Mammary epithelial cell (primary cell): Measurements from ENCODE around the gene ABCA9.

ENCODE experiments used
- CTCF ChIP-seq, 2 donors: IDR thresholded peaks in 1 of 2; conservative IDR thresholded peaks in 1 of 2; 2 replicates each; pipeline ENCODE4 v1.5.1; 2011 to 2012; ENCODE audit warnings: inconsistent platforms in 2 of 2, low read length in 2 of 2, mild to moderate bottlenecking in 2 of 2, control low read depth in 1 of 2, low read depth in 1 of 2; ENCODE audit not compliant: insufficient read depth in 1 of 2; ENCODE audit errors: extremely low read depth in 1 of 2
- EZH2 ChIP-seq: IDR thresholded peaks from 2 replicates; pipeline ENCODE4 v1.6.1; 2012; ENCODE audit warnings: low read length, inconsistent platforms, borderline replicate concordance

DNA sequence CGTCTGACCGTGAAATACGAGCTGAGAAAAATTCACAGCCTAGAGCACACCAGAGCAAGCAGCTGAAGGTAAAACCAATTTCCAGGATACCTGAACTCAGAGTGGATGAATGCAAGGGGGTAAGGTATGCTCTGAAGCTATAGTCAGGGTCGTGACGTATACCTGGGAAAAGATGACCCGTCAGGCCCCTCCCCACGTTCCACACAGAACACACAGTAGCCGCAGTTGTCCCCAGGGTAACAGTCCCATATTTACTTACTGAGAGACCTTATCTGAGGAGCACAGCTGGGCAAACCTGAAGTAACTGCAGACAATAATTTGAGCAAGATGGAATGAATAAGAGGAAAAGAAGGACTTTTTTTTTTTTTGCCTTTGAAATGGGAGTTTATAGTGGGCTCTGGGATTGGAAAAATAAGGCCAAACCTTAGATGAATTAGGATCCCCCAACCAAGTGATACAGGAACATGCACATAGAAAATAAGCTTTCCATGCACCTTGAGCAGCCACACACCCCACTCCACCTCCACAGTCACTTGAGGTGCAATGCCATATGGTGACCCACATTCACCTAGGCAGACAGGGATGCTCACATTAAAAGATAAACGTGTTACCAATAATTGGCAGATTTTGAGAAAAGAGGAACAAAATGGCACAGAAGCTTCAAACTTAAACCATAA lies 43.0 kb upstream of the ABCA9 start:
- TF ChIP-seq EZH2 (no peak), CTCF (conservative IDR thresholded peaks at IDR 0.05 in 1 of 2, IDR thresholded peaks at IDR 0.05 in 1 of 2; ENCODE audit: extremely low read depth in 1 of 2, insufficient read depth in 1 of 2, low read depth in 1 of 2, low read length in 2 of 2) (no peak)
